ENCODE measurements around the gene METTL22.

Gene METTL22

DNA sequence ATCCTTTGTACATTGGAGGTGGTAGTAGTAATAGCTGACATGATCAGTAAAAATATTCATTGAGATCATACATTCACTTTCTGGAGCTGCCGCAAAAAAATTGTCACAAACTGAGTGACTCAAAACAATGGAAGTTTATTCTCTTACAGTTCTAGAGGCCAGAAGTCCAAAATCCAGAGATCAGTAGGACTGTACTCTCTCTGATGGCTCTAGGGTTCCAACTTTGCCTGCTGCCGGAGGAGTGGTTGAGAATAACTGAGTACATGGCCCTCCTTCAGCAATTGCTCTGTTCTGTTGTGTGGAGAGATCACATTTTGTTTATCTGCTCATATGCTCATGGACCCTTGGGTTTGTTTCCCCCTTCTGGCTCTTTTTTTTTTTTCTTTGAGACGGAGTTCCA lies 76.5 kb downstream of the METTL22 start:
- DNase-seq (ENCODE audit: extremely low read depth, insufficient read length): no peak
- TF ChIP-seq, protein P1, sequence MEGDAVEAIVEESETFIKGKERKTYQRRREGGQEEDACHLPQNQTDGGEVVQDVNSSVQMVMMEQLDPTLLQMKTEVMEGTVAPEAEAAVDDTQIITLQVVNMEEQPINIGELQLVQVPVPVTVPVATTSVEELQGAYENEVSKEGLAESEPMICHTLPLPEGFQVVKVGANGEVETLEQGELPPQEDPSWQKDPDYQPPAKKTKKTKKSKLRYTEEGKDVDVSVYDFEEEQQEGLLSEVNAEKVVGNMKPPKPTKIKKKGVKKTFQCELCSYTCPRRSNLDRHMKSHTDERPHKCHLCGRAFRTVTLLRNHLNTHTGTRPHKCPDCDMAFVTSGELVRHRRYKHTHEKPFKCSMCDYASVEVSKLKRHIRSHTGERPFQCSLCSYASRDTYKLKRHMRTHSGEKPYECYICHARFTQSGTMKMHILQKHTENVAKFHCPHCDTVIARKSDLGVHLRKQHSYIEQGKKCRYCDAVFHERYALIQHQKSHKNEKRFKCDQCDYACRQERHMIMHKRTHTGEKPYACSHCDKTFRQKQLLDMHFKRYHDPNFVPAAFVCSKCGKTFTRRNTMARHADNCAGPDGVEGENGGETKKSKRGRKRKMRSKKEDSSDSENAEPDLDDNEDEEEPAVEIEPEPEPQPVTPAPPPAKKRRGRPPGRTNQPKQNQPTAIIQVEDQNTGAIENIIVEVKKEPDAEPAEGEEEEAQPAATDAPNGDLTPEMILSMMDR (IDR thresholded peaks at IDR 0.05; ENCODE audit: insufficient read depth, low read length, poor library complexity, severe bottlenecking): no peak
- Histone ChIP-seq H3K4me3 (replicated peaks; ENCODE audit: low read depth, low read length) (no peak overlapping the region), H3K27me3 (replicated peaks; ENCODE audit: control insufficient read depth, insufficient read depth, low read length) (no peaks in the 10 kb centered on the region), H3K36me3 (ENCODE audit: control insufficient read depth, insufficient read depth, low read length) (no peaks in the 10 kb centered on the region)

Data from GM06990 (cell line).